ENCODE measurements around the gene IFIT1B.
"Not testable (repeated sequence)": the region's sequence is repeated elsewhere in the genome, so short reads cannot be mapped to it uniquely, and the experiment has no call there.

Gene IFIT1B, protein sequence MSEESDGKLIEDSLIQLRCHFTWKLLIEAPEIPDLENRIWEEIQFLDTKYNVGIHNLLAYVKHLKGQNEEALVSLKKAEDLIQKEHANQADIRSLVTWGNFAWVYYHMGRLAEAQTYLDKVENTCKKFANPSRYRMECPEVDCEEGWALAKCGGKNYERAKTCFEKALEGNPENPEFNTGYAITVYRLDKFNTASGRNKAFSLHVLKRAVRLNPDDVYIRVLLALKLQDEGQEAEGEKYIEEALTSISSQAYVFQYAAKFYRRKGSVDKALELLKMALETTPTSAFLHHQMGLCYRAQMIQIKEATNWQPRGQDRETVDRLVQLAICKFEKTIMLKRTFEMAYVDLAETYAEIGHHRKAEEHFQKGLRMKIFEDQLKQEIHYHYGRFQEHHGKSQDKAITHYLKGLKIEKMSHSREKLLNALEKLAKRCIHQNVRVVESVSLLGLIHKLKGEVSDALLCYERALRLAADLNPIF

DNA sequence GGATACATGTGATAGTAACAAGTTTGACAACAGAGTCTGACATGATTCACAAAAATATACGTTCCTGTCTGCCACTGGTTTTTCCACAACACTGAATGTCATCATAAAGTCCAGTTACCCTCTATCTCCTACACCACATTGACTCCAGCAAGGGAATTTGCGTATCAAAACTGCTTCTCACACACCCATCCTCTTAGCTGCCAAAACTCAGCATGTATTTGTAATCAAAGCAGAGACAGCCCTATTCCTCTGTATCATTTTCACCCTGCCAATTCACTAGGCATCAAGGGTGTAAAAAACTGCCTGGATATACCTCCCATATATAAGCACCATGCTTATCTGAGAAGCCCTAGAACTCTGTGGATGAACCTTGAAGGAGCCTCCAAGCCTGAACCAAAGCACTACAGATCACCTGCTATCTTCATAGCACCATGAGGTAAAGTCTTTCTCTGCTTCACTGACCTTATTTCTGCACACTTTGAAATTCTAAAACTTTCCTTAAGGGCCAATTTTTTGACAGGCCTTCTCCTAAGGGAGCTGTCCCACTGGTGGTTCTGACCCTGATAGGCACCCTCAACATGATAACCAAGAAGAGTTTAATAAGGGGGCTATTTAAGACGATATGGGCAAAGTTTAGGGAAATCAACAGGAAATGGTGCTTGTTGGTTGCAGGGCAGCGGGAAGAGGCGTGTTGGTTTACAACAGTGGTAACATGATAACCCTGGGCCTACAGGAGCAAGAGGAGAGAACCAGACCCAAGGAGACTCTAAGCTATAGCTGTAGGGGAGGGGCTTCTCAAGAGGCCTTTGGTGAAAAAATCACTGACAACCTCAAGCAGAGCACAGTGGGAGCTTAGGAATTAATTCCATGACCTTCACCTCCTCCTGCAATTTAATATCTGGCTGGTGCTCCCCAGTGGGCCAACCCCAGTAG is at the start of gene IFIT1B:
TSS of gene IFIT1B (plus strand) at position 352 of the 933 bp plus-strand sequence. CDS start at position 432, 80 bp downstream.
- DNase-seq (ENCODE audit: low spot score), result no peak

DNA sequence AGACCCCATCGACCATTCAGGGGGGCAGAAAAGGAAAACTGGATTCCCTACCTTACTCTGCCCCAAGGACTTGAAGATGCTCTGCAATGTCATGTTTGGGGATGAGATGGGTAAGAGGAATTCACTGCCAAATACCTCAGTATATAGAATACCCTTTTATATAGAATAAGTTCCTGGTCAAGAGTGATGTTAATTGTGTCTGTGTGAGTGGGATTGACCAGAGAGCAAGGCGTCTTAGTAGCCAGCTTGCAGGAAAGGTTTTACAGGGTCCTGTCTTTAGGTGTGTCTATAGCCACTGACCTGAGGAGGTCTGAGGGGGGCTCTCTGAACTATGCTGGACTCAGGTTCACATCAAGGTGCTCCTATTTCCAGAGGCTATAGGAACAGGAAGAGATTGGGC is 48.7 kb upstream of the IFIT1B start:
- no peak for DNase-seq (ENCODE audit: low spot score)

DNA sequence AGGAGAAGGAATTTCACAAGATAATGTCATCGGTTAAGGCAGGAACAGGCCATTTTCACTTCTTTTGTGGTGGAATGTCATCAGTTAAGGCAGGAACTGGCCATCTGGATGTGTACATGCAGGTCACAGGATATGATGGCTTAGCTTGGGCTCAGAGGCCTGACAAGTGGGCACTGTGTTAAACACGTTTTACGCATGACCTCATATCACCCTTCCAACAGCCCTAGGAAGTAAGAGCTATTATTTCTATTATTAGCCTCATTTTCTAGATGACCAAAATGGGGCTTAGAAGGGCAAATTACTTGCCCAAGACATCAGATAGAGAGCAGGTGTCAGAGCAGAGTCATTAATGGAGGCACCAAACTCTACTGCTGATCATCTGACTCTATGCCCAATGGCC is 47.8 kb upstream of the IFIT1B start:
- DNase-seq (ENCODE audit: low spot score), result not testable (repeated sequence)

DNA sequence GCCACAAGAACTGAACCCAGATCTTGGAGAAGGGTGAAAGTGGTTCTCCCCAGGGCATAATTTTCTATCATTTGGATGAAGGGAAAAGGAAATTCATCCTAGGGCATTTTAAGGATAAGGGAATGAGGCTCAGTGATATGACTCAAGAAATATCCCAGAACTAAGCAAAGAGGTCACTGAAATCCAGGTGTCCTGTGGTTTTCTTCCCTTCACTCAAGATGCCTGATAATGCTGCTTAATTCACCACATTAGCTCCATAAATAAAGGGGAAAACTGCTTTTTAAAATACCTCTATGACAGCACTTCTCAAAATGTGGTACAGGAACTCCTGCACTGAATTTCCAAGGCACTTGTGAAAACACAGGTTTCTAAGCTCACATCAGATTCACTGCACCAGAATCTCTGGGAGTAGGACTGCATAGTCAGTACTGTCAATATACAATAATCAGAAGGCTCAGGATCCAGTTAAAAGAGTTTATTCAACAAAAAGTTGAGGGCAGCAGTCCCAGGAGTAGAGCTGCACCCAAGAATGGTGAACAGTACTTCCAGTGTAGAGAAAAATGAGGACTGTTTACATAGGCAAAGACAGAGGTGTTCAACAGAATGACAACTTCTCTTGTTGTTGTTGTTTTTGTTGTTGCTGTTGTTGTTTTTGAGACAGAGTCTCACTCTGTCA is 47.2 kb upstream of the IFIT1B start:
- DNase-seq (ENCODE audit: low spot score), result no peak

DNA sequence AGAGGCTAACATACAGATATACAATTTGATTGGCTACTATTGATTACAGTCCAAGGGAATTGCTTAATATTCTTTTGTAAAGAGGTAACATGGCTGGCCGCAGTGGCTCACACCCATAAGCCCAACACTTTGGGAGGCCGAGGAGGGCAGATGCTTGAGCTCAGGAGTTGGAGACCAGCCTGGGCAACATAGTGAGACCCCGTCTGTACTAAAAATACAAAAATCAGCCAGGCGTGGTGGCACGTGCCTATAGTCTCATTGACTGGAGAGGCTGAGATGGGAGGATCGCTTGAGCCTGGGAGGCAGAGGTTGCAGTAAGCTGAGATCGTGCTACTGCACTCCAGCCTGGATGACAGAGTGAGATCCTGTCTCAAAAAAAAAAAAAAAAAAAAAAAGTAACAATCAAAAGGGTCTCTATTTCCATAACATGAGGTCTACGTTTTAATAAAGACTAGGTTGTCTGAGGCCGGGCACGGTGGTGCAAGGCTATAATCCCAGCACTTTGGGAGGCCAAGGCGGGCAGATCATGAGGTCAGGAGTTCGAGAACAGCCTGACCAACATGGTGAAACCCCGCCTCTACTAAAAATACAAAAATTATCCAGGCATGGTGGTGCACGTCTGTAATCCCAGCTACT is 46.3 kb upstream of the IFIT1B start:
- DNase-seq (ENCODE audit: low spot score), result not testable (repeated sequence)

DNA sequence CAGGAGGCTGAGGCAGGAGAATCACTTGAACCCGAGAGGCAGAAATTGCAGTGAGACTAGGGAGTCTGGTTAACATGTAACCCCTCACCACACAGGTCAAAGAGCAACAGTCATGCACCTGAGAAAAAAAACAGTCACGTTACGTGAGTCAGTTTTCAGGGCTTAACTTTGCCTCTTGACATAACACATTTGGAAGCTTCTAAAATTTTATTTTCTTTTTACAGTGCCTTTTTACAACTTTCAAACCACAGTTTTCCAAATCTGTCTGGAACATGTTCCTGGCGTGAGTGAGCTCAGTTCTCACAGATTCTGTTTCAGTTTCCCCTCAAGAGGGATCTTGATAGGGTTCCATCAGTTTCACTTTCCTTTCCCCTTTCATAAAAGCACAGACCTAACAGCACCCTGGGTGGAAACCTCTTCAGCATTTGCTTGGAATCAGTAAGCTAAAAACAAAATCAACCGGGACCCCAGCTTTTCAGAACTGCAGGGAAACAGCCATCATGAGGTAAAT is 45.7 kb upstream of the IFIT1B start:
- peak; percentile 59 for DNase-seq (ENCODE audit: low spot score)

DNA sequence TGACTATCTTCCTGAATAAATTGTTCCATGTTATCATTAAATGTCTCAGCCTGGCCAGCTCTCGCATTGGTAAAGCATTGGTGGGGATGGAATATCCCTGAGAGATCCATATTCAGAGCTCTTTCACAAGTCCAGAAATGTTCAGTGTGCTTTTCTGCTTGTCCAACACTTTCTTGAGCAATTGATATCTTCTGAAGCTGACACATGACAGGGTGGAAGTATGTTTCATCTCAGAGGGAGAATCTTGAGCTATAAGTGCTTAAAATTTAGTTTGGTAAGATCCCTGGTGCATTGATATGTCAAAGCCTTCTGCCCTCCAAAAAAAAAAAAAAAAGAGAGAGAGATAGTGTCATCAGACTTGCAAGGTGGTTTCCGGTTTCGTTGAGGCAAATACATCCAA is 42.6 kb upstream of the IFIT1B start:
- no peak for DNase-seq (ENCODE audit: low spot score)

DNA sequence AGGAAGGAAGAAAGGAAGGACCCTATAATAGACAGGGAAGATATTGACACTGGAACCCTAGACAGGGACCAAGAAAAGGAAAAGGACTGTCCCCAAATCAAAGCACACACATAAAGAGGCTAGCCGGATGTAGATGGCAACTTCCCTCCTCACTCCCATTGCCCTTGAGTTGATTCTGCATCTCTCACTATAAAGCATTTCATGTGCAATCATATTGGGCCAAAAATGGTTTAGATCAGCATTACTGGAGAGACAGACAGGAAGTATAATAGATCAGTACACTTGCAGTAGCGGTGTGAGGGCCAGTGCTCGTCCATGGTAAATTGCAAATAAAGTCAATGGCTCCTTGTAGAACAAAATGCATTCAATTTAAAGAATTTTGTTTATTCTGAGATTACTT is 41.6 kb upstream of the IFIT1B start:
- DNase-seq (ENCODE audit: low spot score), result no peak

DNA sequence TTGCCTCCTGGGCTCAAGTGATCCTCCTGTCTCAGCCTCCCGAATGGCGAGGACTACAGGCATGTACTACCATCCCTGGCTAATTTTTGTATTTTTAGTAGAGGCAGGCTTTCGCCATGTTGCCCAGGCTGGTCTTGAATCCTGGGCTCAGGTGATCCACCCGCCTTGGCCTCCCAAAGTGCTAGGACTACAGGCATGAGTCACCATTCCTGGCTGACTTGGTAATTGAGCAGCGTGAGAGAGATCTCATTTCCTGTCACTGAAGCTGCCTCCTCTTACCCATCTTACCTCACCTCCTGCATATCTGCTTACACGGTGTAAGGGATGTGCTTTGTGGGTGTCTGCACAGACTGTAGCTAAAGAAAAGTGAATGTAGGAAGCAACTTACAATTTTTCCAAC is 40.4 kb upstream of the IFIT1B start:
- peak; percentile 63 for DNase-seq (ENCODE audit: low spot score)

DNA sequence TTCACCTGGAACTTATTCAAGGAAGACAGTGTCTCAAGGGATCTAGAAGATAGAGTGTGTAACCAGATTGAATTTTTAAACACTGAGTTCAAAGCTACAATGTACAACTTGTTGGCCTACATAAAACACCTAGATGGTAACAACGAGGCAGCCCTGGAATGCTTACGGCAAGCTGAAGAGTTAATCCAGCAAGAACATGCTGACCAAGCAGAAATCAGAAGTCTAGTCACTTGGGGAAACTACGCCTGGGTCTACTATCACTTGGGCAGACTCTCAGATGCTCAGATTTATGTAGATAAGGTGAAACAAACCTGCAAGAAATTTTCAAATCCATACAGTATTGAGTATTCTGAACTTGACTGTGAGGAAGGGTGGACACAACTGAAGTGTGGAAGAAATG is 39.1 kb upstream of the IFIT1B start:
- DNase-seq (ENCODE audit: low spot score), result no peak

DNA sequence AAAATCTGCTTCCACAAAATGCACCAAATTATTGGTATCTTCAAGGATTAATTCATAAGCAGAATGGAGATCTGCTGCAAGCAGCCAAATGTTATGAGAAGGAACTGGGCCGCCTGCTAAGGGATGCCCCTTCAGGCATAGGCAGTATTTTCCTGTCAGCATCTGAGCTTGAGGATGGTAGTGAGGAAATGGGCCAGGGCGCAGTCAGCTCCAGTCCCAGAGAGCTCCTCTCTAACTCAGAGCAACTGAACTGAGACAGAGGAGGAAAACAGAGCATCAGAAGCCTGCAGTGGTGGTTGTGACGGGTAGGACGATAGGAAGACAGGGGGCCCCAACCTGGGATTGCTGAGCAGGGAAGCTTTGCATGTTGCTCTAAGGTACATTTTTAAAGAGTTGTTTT is 38.0 kb upstream of the IFIT1B start:
- DNase-seq (ENCODE audit: low spot score), result no peak

DNA sequence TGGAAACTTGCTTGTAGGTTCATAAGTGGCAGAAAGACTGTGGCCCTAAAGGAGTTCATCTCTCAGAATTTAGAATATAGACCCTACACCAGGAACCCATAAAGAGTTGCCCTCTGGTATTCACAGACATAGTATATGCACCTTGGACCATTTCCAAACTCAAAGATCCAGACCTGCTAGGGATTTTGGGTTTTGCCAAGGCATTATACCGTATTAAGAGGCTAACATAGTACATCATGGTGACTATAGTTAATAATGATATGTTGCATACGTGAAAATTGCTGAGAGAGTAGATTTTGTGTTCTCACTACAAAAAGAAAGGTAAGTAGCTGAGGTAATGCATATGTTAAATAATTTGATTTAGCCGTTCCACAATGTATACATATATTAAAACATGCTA is 36.2 kb upstream of the IFIT1B start:
- DNase-seq (ENCODE audit: low spot score), result no peak

DNA sequence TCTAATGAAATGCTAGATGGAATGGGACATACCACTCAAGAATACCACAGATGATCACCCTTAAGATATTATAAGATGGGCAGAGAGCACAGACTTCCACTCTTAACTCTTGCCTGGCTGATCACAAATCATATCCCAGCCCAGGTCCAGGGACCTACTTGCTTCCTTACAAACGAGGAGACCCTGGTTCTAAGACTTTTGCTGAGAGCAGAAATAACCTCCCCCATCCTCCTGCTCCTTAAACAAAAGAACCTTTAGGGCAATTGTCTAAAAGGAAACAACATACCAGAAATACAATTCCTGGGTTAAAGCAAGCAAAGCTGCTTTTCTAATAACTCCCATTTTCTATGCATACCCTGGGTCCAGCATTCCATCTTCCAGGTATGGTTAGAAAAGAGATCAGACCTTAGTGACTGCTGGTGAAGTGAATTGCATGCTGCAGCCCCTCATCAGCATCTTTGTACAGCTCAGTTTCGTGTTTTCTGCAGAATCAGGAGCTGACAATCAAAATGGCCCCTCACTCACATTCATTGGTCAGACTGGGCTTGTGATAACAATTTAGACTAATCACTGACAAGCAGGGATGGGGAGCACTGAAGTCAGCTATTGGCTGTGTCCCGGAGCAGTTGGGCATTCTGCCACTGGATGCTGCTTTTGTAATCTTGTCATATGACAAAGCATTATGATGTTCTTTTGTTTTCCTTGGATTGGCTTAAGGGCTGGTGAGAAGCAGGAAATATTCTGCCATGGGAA is 35.5 kb upstream of the IFIT1B start:
- DNase-seq (ENCODE audit: low spot score), result no peak

DNA sequence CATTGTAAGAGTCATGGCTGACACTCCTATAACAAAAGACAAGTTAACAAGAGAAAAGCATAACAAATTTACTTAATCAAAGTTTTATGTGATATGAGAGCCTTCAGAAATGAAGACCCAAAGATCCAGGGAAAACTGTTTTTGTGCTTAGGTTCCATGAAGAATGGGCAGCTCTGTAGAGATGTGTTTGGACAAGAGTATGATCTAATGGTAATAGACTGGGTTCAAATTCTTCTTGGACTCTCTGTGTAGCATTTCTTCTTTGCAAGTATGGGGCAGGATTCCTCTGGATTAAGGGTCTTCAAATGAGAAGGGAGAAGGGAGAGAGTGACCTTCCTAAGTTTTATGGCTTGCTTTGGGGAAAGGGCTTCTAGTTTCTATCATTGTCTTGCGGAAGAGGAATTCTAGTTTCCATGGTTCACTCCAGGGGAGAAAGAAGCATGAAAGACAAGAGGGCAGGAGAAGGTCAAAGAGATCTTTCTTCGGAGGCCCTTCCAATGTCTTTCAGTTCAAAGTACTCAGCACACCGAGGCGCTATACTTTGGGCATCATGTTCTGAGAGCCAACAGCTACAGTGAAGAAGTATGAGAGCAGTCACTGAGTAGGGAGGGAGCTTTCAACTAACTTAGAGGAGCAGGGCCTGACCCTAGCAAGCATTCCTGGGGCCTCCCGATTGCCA is 34.6 kb upstream of the IFIT1B start:
- DNase-seq (ENCODE audit: low spot score), result no peak

DNA sequence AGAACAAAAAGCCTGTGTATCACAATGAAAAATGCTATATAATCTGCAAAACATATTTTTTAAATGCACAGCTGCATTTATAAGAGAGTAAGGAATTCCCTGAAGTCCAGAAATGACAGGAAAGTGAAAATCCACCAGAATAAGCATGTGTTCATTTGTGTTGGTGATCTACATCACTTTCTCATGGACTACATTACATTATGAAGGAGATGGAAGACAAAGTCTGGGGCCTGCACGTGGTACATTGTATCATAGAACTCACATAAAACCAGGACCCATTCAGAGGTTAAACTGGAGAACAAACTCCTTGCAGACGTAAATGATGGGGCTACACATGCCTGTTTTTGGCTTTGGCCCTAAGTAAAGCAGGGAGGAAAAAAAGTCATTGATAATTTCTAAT is 33.7 kb upstream of the IFIT1B start:
- DNase-seq (ENCODE audit: low spot score), result no peak

DNA sequence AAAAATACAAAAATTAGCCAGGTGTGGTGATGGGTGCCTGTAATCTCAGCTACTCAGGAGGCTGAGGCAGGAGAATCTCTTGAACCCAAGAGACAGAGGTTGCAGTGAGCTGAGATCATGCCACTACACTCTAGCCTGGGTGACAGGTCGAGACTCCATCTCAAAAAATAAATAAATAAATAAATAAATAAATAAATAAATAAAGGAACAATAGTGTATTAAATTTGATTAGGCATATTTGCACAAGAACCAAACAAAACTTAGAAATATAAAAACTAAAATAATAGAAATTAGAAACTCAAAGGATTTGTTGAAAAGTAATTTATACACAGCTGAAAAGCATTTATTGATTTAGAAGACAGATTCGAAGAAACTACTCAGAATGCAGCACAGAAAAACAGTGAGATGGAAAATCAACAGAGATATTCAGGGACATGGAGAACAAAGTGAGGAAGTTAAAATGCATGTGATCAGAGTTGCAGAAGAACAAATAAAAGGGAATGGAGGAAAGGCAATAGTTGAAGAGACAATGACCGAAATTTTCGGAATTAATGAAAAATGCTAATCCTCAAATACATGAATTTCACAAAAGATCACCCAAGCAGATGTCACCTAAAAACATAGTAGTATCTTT is 32.4 kb upstream of the IFIT1B start:
- DNase-seq (ENCODE audit: low spot score), result no peak

DNA sequence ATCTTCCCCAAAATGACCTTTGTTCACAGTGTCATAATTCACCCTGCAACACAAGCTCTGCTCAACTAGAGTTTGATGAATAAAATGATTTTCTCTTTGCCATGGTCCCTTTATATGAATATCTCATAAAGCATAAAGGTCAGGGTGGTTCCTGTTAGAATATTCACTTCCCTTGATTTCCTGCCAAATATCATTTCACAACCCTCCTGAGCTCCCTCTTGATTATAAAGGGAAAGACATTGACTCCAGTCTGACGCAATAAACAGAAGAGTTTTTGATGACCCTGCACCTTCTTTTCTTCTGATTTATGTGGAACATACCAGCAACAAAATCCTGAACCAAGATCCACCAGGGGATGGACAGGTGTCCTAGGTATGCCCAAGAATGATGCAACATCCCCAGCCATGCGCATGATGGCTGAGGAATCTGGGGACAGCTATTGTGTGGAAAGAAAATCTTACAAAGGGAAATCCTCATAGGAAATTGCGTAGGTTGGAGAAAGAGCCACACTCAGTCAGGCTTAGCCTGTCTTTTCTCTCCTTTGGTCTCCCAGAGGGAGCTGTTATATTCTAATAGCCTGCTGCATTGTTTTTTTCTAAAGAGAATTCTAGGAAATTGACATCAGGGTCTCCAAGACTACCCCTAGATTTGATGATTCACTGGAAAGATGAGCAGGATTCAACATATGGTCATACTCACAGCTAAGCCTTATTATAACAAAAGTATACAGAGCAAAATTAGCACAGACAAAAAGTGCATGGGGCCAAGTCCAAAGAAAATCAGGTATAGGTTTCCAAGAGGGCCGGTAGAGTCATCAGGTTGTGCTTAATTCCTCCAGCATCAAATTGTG is 31.2 kb upstream of the IFIT1B start:
- DNase-seq (ENCODE audit: low spot score), result no peak

DNA sequence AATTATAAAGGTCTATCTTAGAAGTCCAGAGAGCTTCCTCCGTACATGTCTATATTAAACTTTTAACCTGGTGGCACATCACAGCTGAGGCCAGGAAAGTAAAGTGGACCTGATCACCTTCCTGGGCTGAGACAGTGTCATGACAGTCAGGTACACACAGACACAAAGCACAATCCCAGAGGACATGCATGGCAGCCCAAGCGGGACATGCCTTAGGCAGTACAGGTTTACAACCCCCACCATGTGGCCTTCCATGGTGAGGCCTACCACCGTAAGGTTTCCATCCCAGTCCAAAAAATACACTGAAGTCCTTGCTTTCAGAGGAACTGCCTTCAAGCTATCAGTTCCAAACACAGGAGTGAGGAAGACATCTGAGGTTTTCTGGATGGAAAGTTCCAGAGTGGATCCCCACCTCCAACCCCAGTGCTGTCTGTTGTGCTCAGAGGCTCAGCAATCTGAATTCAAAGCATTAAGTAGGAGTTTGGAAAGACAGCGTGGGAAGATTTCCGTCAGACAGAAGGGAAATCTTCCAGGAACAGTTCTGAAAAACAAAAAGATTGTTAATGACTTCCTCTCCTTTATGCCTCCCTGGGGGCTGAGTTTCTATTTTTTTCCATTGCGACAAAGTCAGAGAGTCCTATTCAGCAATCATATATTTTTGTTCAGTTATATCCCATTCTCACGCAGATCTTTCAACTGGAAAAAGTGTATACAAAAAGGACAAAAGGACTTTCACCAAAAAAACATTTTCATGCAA is 30.0 kb upstream of the IFIT1B start:
- no peak for DNase-seq (ENCODE audit: low spot score)

All from CD4-positive, alpha-beta T cell treated with Interleukin-15 for 4 hours (primary cell).